Measurements from ENCODE around the gene ATXN7L1.

ATXN7L1 gene

DNA sequence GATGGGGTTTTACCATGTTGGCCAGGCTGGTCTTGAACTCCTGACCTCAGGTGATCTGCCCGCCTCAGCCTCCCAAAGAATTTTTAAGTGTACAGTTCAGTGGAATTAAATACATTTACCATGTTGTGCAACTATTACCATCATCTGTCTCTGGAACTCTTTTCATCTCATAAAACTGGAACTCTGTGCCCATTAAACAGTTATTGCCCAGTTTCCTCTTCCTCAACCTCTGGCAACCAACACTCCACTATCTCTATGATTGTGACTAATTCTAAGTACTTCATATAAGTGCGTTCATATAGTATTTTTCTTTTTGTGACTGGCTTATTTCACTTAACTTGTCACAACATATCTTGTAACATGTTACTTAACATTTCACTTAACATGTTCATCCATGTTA is 41.3 kb upstream of the ATXN7L1 start:
- Histone ChIP-seq H3K4me1 (no peaks in the 10 kb centered on the region), H3K36me3 (ENCODE audit: control insufficient read depth, insufficient read depth, low read length) (no peaks in the 10 kb centered on the region), H3K27ac (no peak overlapping the region), H3K4me3 (ENCODE audit: low read depth, low read length) (no peak overlapping the region), H3K9me3 (ENCODE audit: control insufficient read depth, low read length) (no peaks in the 10 kb centered on the region), H3K27me3 (ENCODE audit: control insufficient read depth, insufficient read depth, low read length) (no peaks in the 10 kb centered on the region), H3K4me2 (ENCODE audit: low read length) (no peak overlapping the region), H3K79me2 (no peaks in the 10 kb centered on the region), H2AFZ (no peak overlapping the region), H3K9ac (no peak overlapping the region)
- TF ChIP-seq, protein P1, sequence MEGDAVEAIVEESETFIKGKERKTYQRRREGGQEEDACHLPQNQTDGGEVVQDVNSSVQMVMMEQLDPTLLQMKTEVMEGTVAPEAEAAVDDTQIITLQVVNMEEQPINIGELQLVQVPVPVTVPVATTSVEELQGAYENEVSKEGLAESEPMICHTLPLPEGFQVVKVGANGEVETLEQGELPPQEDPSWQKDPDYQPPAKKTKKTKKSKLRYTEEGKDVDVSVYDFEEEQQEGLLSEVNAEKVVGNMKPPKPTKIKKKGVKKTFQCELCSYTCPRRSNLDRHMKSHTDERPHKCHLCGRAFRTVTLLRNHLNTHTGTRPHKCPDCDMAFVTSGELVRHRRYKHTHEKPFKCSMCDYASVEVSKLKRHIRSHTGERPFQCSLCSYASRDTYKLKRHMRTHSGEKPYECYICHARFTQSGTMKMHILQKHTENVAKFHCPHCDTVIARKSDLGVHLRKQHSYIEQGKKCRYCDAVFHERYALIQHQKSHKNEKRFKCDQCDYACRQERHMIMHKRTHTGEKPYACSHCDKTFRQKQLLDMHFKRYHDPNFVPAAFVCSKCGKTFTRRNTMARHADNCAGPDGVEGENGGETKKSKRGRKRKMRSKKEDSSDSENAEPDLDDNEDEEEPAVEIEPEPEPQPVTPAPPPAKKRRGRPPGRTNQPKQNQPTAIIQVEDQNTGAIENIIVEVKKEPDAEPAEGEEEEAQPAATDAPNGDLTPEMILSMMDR (IDR thresholded peaks at IDR 0.05) = no peak

DNA sequence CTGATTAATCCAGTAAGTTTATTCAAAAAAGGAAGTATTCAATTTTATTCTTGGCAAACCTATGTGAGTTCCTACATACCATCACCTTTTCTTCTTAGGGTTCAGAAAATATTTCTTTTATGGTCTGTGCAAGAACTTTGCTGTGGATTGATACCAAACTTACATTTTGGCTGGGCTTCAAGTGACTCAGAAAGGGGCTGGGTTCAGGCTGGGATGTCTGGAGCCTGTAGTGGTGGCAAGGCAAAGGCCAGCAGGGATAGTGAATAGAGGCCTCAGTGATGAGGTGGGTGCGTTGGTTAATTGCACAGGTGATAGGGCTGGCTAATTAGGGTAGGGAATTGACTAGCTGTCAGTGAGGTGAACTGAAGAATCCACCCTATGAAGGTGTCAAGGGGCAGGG is 40.2 kb upstream of the ATXN7L1 start:
- H3K4me1 ChIP-seq = no peaks in the 10 kb centered on the region
- H3K9me3 ChIP-seq (ENCODE audit: control insufficient read depth, low read length) = no peaks in the 10 kb centered on the region
- TF ChIP-seq, protein P1 (IDR thresholded peaks at IDR 0.05) = no peak
- no peaks in the 10 kb centered on the region for H3K79me2 ChIP-seq
- no peaks in the 10 kb centered on the region for H3K27me3 ChIP-seq (ENCODE audit: control insufficient read depth, insufficient read depth, low read length)
- H3K36me3 ChIP-seq (ENCODE audit: control insufficient read depth, insufficient read depth, low read length) = no peaks in the 10 kb centered on the region
- H3K4me3 ChIP-seq (ENCODE audit: low read depth, low read length) = no peak overlapping the region
- H3K27ac ChIP-seq = no peak overlapping the region
- no peak overlapping the region for H3K9ac ChIP-seq
- no peak overlapping the region for H2AFZ ChIP-seq
- H3K4me2 ChIP-seq (ENCODE audit: low read length) = no peak overlapping the region

DNA sequence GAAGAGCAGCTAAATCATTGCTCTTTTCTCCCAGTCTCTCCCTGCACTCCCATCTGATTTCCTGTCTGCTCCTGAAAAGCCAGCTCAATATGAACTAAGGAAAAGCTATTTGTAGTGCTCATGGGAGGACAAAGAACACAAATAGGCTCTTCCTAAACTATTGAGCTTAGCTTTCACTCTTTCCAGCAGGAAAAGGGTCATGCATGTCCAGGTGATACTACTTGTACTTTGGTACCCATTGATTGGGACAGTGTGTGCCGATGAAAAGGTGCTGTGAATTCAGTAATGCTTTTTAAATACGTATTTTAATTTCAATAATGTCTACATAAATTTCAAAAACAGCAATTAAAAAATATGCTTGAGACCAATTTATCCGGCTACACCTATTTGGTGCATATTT is 37.5 kb upstream of the ATXN7L1 start:
- Histone ChIP-seq H3K9me3 (ENCODE audit: control insufficient read depth, low read length) (no peaks in the 10 kb centered on the region), H3K4me3 (ENCODE audit: low read depth, low read length) (no peak overlapping the region), H3K27me3 (ENCODE audit: control insufficient read depth, insufficient read depth, low read length) (no peaks in the 10 kb centered on the region), H3K36me3 (ENCODE audit: control insufficient read depth, insufficient read depth, low read length) (no peaks in the 10 kb centered on the region), H2AFZ (no peak overlapping the region), H3K4me2 (ENCODE audit: low read length) (no peak overlapping the region), H3K9ac (no peak overlapping the region), H3K4me1 (no peaks in the 10 kb centered on the region), H3K27ac (no peak overlapping the region), H3K79me2 (no peaks in the 10 kb centered on the region)
- TF ChIP-seq, protein P1 (IDR thresholded peaks at IDR 0.05) = no peak

DNA sequence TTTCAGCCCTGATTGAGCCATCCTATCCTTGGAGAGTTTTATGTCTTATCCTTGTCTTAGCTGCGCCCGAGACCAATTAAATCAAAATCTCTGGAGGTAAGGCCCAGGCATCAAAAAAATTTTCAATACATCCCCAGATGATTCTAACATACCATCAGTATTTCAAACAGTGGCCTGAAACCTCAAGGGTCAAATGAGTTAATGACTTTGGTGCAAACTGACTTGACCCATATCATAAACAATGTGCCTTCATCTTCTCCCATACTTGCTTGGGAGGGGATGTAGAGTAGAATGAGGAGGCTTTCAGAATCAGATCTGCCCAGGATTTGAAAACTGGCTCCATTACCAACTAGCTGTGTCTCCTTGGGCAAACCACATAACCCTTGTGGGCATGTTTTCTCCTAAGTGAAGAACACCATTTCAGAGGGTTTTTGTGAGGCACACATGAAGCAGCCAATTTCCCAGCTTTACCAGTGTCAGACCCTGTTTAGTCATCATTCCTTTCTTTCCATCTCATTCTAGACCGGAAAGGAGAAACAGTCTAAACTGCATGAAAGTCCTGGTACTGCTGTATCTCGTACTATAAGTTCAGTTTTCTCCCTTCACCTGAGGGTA is 35.7 kb upstream of the ATXN7L1 start:
- Histone ChIP-seq H3K4me2 (ENCODE audit: low read length) (no peak overlapping the region), H3K27me3 (ENCODE audit: control insufficient read depth, insufficient read depth, low read length) (no peaks in the 10 kb centered on the region), H3K36me3 (ENCODE audit: control insufficient read depth, insufficient read depth, low read length) (no peaks in the 10 kb centered on the region), H3K4me3 (ENCODE audit: low read depth, low read length) (no peak overlapping the region), H3K9ac (no peak overlapping the region), H3K9me3 (ENCODE audit: control insufficient read depth, low read length) (no peaks in the 10 kb centered on the region), H3K79me2 (no peaks in the 10 kb centered on the region), H2AFZ (no peak overlapping the region), H3K4me1 (no peaks in the 10 kb centered on the region), H3K27ac (no peak overlapping the region)
- TF ChIP-seq, protein P1 (IDR thresholded peaks at IDR 0.05) = no peak

DNA sequence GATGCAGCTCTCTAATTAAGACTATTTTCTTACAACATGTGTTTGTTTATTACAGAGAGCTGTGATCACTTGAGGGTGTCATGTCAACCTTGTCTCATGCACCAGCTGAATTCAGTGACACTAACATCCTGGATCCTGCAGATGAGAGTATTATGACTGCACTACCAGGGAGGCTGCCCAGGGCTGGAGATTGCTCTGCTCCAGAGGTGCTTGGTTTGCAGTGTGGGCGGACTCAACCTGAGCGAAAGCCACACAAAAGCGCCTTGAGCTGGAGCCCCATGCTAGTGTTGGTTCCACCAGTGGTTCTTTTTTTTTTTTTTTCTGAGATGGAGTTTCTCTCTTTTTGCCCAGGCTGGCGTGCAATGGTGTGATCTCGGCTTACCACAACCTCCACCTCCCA is 33.8 kb upstream of the ATXN7L1 start:
- no peak overlapping the region for H3K4me2 ChIP-seq (ENCODE audit: low read length)
- H3K36me3 ChIP-seq (ENCODE audit: control insufficient read depth, insufficient read depth, low read length) = no peaks in the 10 kb centered on the region
- H3K9me3 ChIP-seq (ENCODE audit: control insufficient read depth, low read length) = no peaks in the 10 kb centered on the region
- H3K27me3 ChIP-seq (ENCODE audit: control insufficient read depth, insufficient read depth, low read length) = no peaks in the 10 kb centered on the region
- no peaks in the 10 kb centered on the region for H3K79me2 ChIP-seq
- H3K27ac ChIP-seq = no peak overlapping the region
- no peak overlapping the region for H3K9ac ChIP-seq
- no peak overlapping the region for H2AFZ ChIP-seq
- H3K4me1 ChIP-seq = no peaks in the 10 kb centered on the region
- no peak overlapping the region for H3K4me3 ChIP-seq (ENCODE audit: low read depth, low read length)
- TF ChIP-seq, protein P1 (IDR thresholded peaks at IDR 0.05) = no peak
